MM.1S (cell line): ENCODE results near the gene TCL1A.

ENCODE experiments used
- CTCF ChIP-seq: fragments of 300-600 bp; sonication (generic); IDR thresholded peaks from 2 replicates; pipeline ENCODE4 v1.5.1; 2016; ENCODE audit warnings: antibody characterized with exemption, low read length, mixed read lengths
- EZH2 ChIP-seq: fragments of 300-600 bp; sonication (generic); optimal IDR thresholded peaks from 2 replicates; pipeline ENCODE3; 2017; ENCODE audit warnings: low read depth, mild to moderate bottlenecking, antibody characterized with exemption, low read length, mixed read lengths
- EZH2phosphoT487 ChIP-seq: fragments of 300-600 bp; sonication (generic); IDR thresholded peaks from 2 replicates; pipeline ENCODE4 v1.6.1; 2018; ENCODE audit warnings: antibody characterized with exemption, low read length

GRCh38 chr14:95703805-95704204, 10.1 kb downstream of the TCL1A start:
- TF ChIP-seq EZH2 (no peak), CTCF (no peak), EZH2phosphoT487 (no peak)
